GM23248 (cell line): ENCODE data around the gene TEX12.
"Not testable (repeated sequence)": the region's sequence is repeated elsewhere in the genome, so short reads cannot be mapped to it uniquely, and the experiment has no call there.

Experiments
- EZH2 ChIP-seq: fragments of 200-600 bp; sonication (generic); IDR thresholded peaks from 2 replicates; pipeline ENCODE4 v1.6.1; 2018; ENCODE audit warnings: antibody characterized with exemption, mild to moderate bottlenecking; ENCODE audit not compliant: insufficient read depth, poor library complexity, severe bottlenecking
- EZH2phosphoT487 ChIP-seq: fragments of 200-600 bp; sonication (generic); IDR thresholded peaks from 2 replicates; pipeline ENCODE4 v1.6.1; 2018; ENCODE audit warnings: antibody characterized with exemption, moderate library complexity, mild to moderate bottlenecking, low read depth; ENCODE audit not compliant: insufficient read depth

- TF ChIP-seq EZH2, EZH2phosphoT487: not testable (repeated sequence)
Observed at GRCh38 chr11:112195113-112195512, 27.9 kb downstream of the TEX12 start.
